GM12878 (cell line): ENCODE results near the gene CAMTA1. TPM values are rescaled to one million over a fixed set of nuclear protein-coding genes. Genes with fewer than 3 reads are reported as not detected.

ENCODE experiments used
- ATAC-seq: fragments of 200-7000 bp; cut with Tn5 transposase; 3 replicates; pipeline ENCODE4 v1.9.1; 2020; ENCODE audit warnings: mild to moderate bottlenecking, moderate library complexity
- BruUV-seq: library from RNA; stranded (reverse); fragments of 400-500 nt; replicated peaks from 2 replicates; lab custom pipeline; 2021; lab: Mats Ljungman, UMichigan
- CTCF ChIA-PET: fragments of 300-600 bp; sonication (Branson Sonifier 250); formaldehyde crosslinking; extraction: SDS; loops from one replicate; lab custom pipeline; 2021; ENCODE audit warnings: inconsistent platforms; lab: Yijun Ruan, JAX
- POLR2A ChIA-PET: fragments of 350-600 bp; formaldehyde crosslinking; extraction: SDS; loops from one replicate; lab custom pipeline; 2021; ENCODE audit warnings: inconsistent platforms; lab: Charles Lee
- RAD21 ChIA-PET: fragments of 300-600 bp; sonication (Branson Sonifier 250); formaldehyde crosslinking; loops from one replicate; lab custom pipeline; 2023; ENCODE audit warnings: antibody characterized with exemption; ENCODE audit not compliant: unreplicated experiment; lab: Charles Lee
- SMC1A ChIA-PET: fragments of 300-600 bp; sonication (Branson Sonifier 250); formaldehyde crosslinking; loops from one replicate; lab custom pipeline; 2023; ENCODE audit not compliant: unreplicated experiment, uncharacterized antibody; lab: Charles Lee
- DNase-seq: peaks from one replicate; pipeline ENCODE4 v3.0.0-alpha.2; 2011; ENCODE audit warnings: low read depth, low spot score
- FAIRE-seq: peaks from 3 replicates; lab custom pipeline; 2011; peaks lifted over from hg19 to GRCh38; lab: Jason Lieb, UNC
- H2AFZ ChIP-seq: 2 replicates; pipeline ENCODE4 v1.6.0; 2011; ENCODE audit warnings: low read depth, low read length, control low read depth; ENCODE audit not compliant: control insufficient read depth
- H3K27ac ChIP-seq: 2 replicates; pipeline ENCODE4 v1.5.1; 2011; ENCODE audit warnings: control low read depth; ENCODE audit not compliant: control insufficient read depth, insufficient read depth
- H3K27me3 ChIP-seq, 2 experiments: replicated peaks in 1 of 2; 2 replicates each; pipeline versions ENCODE4 v1.6.0 to v1.6.1; 2011; ENCODE audit warnings: low read length in 1 of 2; ENCODE audit not compliant: control insufficient read depth in 2 of 2, insufficient read depth in 2 of 2
- H3K36me3 ChIP-seq, 2 experiments: 2 replicates each; pipeline ENCODE4 v1.5.1; 2011; ENCODE audit warnings: low read length in 1 of 2; ENCODE audit not compliant: control insufficient read depth in 2 of 2, insufficient read depth in 2 of 2
- H3K4me1 ChIP-seq: 2 replicates; pipeline ENCODE4 v1.6.1; 2011; ENCODE audit warnings: mild to moderate bottlenecking, low read length, moderate library complexity, mixed read lengths; ENCODE audit not compliant: control insufficient read depth, insufficient read depth
- H3K4me2 ChIP-seq: 2 replicates; pipeline ENCODE4 v1.6.0; 2011; ENCODE audit warnings: control low read depth; ENCODE audit not compliant: control insufficient read depth, insufficient read depth
- H3K4me3 ChIP-seq: fragments of 200-600 bp; sonication (generic); 2 replicates; pipeline ENCODE4 v1.5.1; 2016
- H3K79me2 ChIP-seq: 2 replicates; pipeline ENCODE4 v1.6.0; 2011; ENCODE audit warnings: low read length; ENCODE audit not compliant: control insufficient read depth, insufficient read depth
- H3K9ac ChIP-seq: 2 replicates; pipeline ENCODE4 v1.8.0; 2011; ENCODE audit warnings: low read length, control low read depth, mixed read lengths; ENCODE audit not compliant: control insufficient read depth, insufficient read depth
- H3K9me3 ChIP-seq: replicated peaks from 3 replicates; pipeline ENCODE4 v1.5.1; 2011; ENCODE audit warnings: mild to moderate bottlenecking, low read length; ENCODE audit not compliant: control insufficient read depth, insufficient read depth
- H4K20me1 ChIP-seq: 2 replicates; pipeline ENCODE4 v1.6.0; 2011; ENCODE audit not compliant: control insufficient read depth, insufficient read depth
- REST ChIP-seq: IDR thresholded peaks from 2 replicates; pipeline ENCODE4 v1.6.1; 2012; ENCODE audit warnings: mild to moderate bottlenecking, low read depth, low read length
- SKIL ChIP-seq: fragments of 450-650 bp; IDR thresholded peaks from 2 replicates; pipeline ENCODE4 v1.6.1; 2017; ENCODE audit warnings: mild to moderate bottlenecking, low read depth, inconsistent platforms; ENCODE audit not compliant: poor library complexity, severe bottlenecking
- WGBS: methylation state at CpG from one replicate; pipeline ENCODE4 v1.1.6; 2016; ENCODE audit warnings: low lambda C conversion rate; ENCODE audit not compliant: insufficient replicate concordance, insufficient coverage; ENCODE audit errors: missing lambda C conversion rate; 5-methylcytosine and 5-hydroxymethylcytosine counted together
- in situ Hi-C: fragments of 300-500 bp; cut with MboI; formaldehyde crosslinking; loops from 9 replicates; pipeline ENCODE4 v1.14.3; 2018; ENCODE audit warnings: mixed read lengths
- intact Hi-C: fragments of 100-400 bp; cut with micrococcal nuclease; formaldehyde crosslinking; loops from one replicate; pipeline ENCODE4 v1.14.2; 2022; ENCODE audit not compliant: unreplicated experiment
- polyA plus RNA-seq, 11 experiments: library from polyadenylated mRNA; depleted of rRNA in 4 of 11; unstranded in 6 of 11; stranded (reverse) in 5 of 11; fragments of >200 nt; fragmentation: Nextera tagmentation in 4 of 11; fragmentation: Illumina TruSeq in 1 of 11; extraction: Ambion mirVana in 4 of 11; extraction: Trizol in 1 of 11; gene quantifications; 1 replicate in 1 of 11; 2 replicates in 10 of 11; pipeline versions ENCODE4 v1.2.1 to v1.2.3, GENCODE V29; 2011 to 2016; ENCODE audit warnings: inconsistent platforms in 2 of 11, missing spikeins in 2 of 11, low read depth in 1 of 11
- total RNA-seq, 4 experiments: library from RNA; depleted of rRNA in 3 of 4; stranded (reverse); fragments of >200 nt in 3 of 4; fragmentation: Illumina TruSeq in 1 of 4; extraction: Trizol in 1 of 4; gene quantifications; 2 replicates each; pipeline versions ENCODE4 v1.2.1 to v1.2.3, GENCODE V29; 2013 to 2021

CAMTA1 gene
- total and polyA plus RNA-seq, 10 of the 15 experiments (the other 5 are each of a cell fraction or from before 2014, with no cell fraction given), result 37.7 to 148 (median 76.4) TPM

- Histone ChIP-seq H3K27me3 (no peaks in the 10 kb centered on the region), H3K4me3 (no peak overlapping the region), H3K27ac (no peak overlapping the region), H3K9ac (no peak overlapping the region), H3K9me3 (no peaks in the 10 kb centered on the region), H3K4me1 (no peaks in the 10 kb centered on the region), H3K4me2 (no peak overlapping the region), H3K36me3 (no peaks in the 10 kb centered on the region), H4K20me1 (no peaks in the 10 kb centered on the region), H2AFZ (no peak overlapping the region), H3K79me2 (no peaks in the 10 kb centered on the region)
- in situ Hi-C loops (no loop called here), intact Hi-C loops (no loop called here)
- POLR2A ChIA-PET, result no interaction called here
- ATAC-seq, result 0 out of 3 replicates have a peak, but pooled peaks have one; percentile 24
- FAIRE-seq, result no peak
- DNase-seq, result no peak
- RAD21 ChIA-PET, result no interaction called here
- 40% methylated on average over 14 of the region's 14 CpGs for WGBS
- CTCF ChIA-PET, result no interaction called here
- peak; percentile 94 for TF ChIP-seq REST
- no peak for TF ChIP-seq SKIL
- TF ChIP-seq, all 136 proteins: peak for 1
- no TSS peak for BruUV-seq
- SMC1A ChIA-PET, result no interaction called here
These were observed 831.0 kb downstream of the CAMTA1 start for GRCh38 chr1:7616076-7616832.
